ENCODE data around the gene DYNLT2.

DNA sequence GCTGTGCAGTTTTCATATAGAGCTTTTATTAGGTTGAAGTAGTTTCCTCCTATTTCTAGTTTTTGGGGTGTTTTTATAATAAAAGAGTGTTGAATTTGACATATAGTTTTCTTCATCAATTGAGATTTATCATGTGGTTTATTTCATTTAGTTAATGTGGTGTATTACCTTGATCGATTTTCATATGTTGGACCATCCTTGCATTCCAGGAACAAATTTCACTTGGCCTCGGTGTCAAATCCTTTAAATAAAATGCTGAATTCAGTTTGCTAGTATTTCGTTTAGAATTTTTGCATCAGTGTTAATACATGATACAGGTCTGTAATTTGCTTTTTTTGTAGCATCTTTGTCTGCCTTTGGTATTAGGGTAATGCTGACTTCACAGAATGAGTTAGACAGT is 6.0 kb downstream of the DYNLT2 start:
- TF ChIP-seq, protein P1, sequence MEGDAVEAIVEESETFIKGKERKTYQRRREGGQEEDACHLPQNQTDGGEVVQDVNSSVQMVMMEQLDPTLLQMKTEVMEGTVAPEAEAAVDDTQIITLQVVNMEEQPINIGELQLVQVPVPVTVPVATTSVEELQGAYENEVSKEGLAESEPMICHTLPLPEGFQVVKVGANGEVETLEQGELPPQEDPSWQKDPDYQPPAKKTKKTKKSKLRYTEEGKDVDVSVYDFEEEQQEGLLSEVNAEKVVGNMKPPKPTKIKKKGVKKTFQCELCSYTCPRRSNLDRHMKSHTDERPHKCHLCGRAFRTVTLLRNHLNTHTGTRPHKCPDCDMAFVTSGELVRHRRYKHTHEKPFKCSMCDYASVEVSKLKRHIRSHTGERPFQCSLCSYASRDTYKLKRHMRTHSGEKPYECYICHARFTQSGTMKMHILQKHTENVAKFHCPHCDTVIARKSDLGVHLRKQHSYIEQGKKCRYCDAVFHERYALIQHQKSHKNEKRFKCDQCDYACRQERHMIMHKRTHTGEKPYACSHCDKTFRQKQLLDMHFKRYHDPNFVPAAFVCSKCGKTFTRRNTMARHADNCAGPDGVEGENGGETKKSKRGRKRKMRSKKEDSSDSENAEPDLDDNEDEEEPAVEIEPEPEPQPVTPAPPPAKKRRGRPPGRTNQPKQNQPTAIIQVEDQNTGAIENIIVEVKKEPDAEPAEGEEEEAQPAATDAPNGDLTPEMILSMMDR (IDR thresholded peaks at IDR 0.05 in 8 of 11, conservative IDR thresholded peaks at IDR 0.05 in 3 of 11), result no peak
- no peak for TF ChIP-seq POLR2AphosphoS5 (IDR thresholded peaks at IDR 0.05)
- no peak for TF ChIP-seq POLR2A (IDR thresholded peaks at IDR 0.05)
